ENCODE data around the gene HOXA11.

GRCh38 chr7:27179503-27180430 is 5.3 kb downstream of the HOXA11 start:
- no peak for TF ChIP-seq POLR2A (IDR thresholded peaks at IDR 0.05; ENCODE audit: extremely low read depth, insufficient read length)
- 0 out of 2 replicates have a peak, but pooled peaks have one; percentile 12 for TF ChIP-seq MYC (IDR thresholded peaks at IDR 0.05; ENCODE audit: low read depth, low read length)
- TF ChIP-seq CTCF (IDR thresholded peaks at IDR 0.05; ENCODE audit: low read depth, low read length) = peak; percentile 96
- peak; percentile 56 for TF ChIP-seq MAX (IDR thresholded peaks at IDR 0.05; ENCODE audit: low read depth, low read length)
